ENCODE results near the gene ZFR. TPM values are rescaled to one million over a fixed set of nuclear protein-coding genes. Genes with fewer than 3 reads are reported as not detected.

Gene ZFR
- polyA plus RNA-seq, 1 donor (not counting 4 experiments of a cell fraction or from before 2014, with no cell fraction given) = 58.7 TPM

- Histone ChIP-seq H3K27me3 (ENCODE audit: control insufficient read depth, extremely low read depth, insufficient read depth, low read length) (no peaks in the 10 kb centered on the region), H3K9me1 (ENCODE audit: control insufficient read depth, extremely low read depth, insufficient read depth, low read length) (no peaks in the 10 kb centered on the region), H4K20me1 (ENCODE audit: control insufficient read depth, extremely low read depth, insufficient read depth, low read length) (peaks cover 2% of the 10 kb centered on the region), H2AFZ (ENCODE audit: control insufficient read depth, low read length) (no peak overlapping the region), H3K4me1 (ENCODE audit: control insufficient read depth, extremely low read depth, insufficient read depth, low read length) (no peaks in the 10 kb centered on the region), H3K27ac (ENCODE audit: control insufficient read depth, insufficient read depth, low read length) (no peak overlapping the region), H3K9me3 (ENCODE audit: control insufficient read depth, low read depth, low read length) (no peaks in the 10 kb centered on the region), H3K9ac (ENCODE audit: control insufficient read depth, extremely low read depth, insufficient read depth, low read length) (no peak overlapping the region), H3K4me3 (ENCODE audit: control insufficient read depth in 2 of 3, extremely low read depth in 1 of 3, insufficient read depth in 2 of 3, low read depth in 1 of 3, low read length in 3 of 3) (no peak overlapping the region), H3K4me2 (ENCODE audit: control insufficient read depth, extremely low read depth, insufficient read depth, low read depth, low read length) (no peak overlapping the region), H3K79me2 (ENCODE audit: control insufficient read depth, insufficient read depth, low read length) (peaks cover 97% of the 10 kb centered on the region), H3K36me3 (ENCODE audit: control insufficient read depth in 2 of 2, extremely low read depth in 1 of 2, insufficient read depth in 2 of 2, low read length in 2 of 2) (peaks cover 2 to 7% of the 10 kb centered on the region in 2 experiments)
- dilution Hi-C loops (cut with MboI; ENCODE audit: extremely low pct_ligation_motif_present, low sequenced_read_pairs) = no loop called here
- FAIRE-seq (no peak), DNase-seq (ENCODE audit: low read depth, low spot score) (no peak)
- TF ChIP-seq, protein P1, sequence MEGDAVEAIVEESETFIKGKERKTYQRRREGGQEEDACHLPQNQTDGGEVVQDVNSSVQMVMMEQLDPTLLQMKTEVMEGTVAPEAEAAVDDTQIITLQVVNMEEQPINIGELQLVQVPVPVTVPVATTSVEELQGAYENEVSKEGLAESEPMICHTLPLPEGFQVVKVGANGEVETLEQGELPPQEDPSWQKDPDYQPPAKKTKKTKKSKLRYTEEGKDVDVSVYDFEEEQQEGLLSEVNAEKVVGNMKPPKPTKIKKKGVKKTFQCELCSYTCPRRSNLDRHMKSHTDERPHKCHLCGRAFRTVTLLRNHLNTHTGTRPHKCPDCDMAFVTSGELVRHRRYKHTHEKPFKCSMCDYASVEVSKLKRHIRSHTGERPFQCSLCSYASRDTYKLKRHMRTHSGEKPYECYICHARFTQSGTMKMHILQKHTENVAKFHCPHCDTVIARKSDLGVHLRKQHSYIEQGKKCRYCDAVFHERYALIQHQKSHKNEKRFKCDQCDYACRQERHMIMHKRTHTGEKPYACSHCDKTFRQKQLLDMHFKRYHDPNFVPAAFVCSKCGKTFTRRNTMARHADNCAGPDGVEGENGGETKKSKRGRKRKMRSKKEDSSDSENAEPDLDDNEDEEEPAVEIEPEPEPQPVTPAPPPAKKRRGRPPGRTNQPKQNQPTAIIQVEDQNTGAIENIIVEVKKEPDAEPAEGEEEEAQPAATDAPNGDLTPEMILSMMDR (optimal IDR thresholded peaks at IDR 0.05 in 1 of 3, IDR thresholded peaks at IDR 0.05 in 1 of 3, conservative IDR thresholded peaks at IDR 0.05 in 1 of 3; ENCODE audit: extremely low read depth in 1 of 3, insufficient read depth in 2 of 3, low read length in 3 of 3) = no peak
- no peak for TF ChIP-seq EZH2 (IDR thresholded peaks at IDR 0.05; ENCODE audit: low read length)
Observed at GRCh38 chr5:32428426-32428825, 16.1 kb downstream of the ZFR start.

DNA sequence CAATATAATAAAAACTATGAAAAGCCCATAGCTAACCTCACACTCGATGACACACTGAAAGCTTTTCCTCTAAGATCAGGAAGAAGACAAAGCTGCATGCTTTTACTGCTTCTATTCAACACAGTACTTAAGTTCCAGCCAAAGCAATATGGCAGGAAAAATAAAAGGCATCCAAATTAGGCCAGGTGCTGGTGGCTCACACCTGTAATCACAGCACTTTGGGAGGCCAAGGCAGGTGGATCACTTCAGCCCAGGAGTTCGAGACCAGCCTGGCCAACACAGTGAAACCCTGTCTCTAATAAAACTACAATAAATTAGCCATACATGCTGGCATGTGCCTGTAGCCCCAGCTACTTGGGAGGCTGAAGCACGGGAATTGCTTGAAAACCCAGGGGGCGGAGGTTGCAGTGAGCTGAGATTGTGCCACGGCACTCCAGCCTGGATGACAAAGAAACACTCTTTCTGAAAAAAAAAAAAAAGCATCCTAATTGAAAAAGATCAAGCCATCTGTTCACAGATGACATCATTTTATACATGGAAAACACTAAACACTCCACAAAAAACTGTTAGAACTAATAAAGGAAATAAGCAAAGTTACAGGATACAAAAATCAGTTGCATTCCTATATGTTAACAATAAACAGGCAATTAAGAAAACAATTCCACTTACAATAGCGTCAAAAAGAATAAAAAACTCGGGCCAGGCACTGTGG, 17.9 kb downstream of the ZFR start:
- no peaks in the 10 kb centered on the region for H3K4me1 ChIP-seq (ENCODE audit: control insufficient read depth, extremely low read depth, insufficient read depth, low read length)

More for the DNA sequence above, 17.9 kb downstream of the ZFR start:
- Histone ChIP-seq H3K9me1 (ENCODE audit: control insufficient read depth, extremely low read depth, insufficient read depth, low read length) (no peaks in the 10 kb centered on the region), H3K9me3 (ENCODE audit: control insufficient read depth, low read depth, low read length) (no peaks in the 10 kb centered on the region), H3K4me3 (ENCODE audit: control insufficient read depth in 2 of 3, extremely low read depth in 1 of 3, insufficient read depth in 2 of 3, low read depth in 1 of 3, low read length in 3 of 3) (no peak overlapping the region), H2AFZ (ENCODE audit: control insufficient read depth, low read length) (no peak overlapping the region), H4K20me1 (ENCODE audit: control insufficient read depth, extremely low read depth, insufficient read depth, low read length) (peaks cover 2% of the 10 kb centered on the region), H3K79me2 (ENCODE audit: control insufficient read depth, insufficient read depth, low read length) (peaks cover 94% of the 10 kb centered on the region), H3K9ac (ENCODE audit: control insufficient read depth, extremely low read depth, insufficient read depth, low read length) (no peak overlapping the region), H3K36me3 (ENCODE audit: control insufficient read depth in 2 of 2, extremely low read depth in 1 of 2, insufficient read depth in 2 of 2, low read length in 2 of 2) (peaks cover 2 to 7% of the 10 kb centered on the region in 2 experiments), H3K27me3 (ENCODE audit: control insufficient read depth, extremely low read depth, insufficient read depth, low read length) (no peaks in the 10 kb centered on the region), H3K27ac (ENCODE audit: control insufficient read depth, insufficient read depth, low read length) (no peak overlapping the region), H3K4me2 (ENCODE audit: control insufficient read depth, extremely low read depth, insufficient read depth, low read depth, low read length) (no peak overlapping the region)
- FAIRE-seq = no peak
- DNase-seq (ENCODE audit: low read depth, low spot score) = no peak
- no peak for TF ChIP-seq EZH2 (IDR thresholded peaks at IDR 0.05; ENCODE audit: low read length)
- TF ChIP-seq, protein P1 (optimal IDR thresholded peaks at IDR 0.05 in 1 of 3, IDR thresholded peaks at IDR 0.05 in 1 of 3, conservative IDR thresholded peaks at IDR 0.05 in 1 of 3; ENCODE audit: extremely low read depth in 1 of 3, insufficient read depth in 2 of 3, low read length in 3 of 3) = no peak
- dilution Hi-C loops (cut with MboI; ENCODE audit: extremely low pct_ligation_motif_present, low sequenced_read_pairs) = no loop called here

Data from keratinocyte (primary cell).